H9 (cell line): Measurements from ENCODE around the gene GNGT2. TPM values are rescaled to one million over a fixed set of nuclear protein-coding genes. Genes with fewer than 3 reads are reported as not detected.

Source experiments
- DNase-seq: peaks from one replicate; pipeline ENCODE4 v3.0.0-alpha.2; 2017
- H2AFZ ChIP-seq: one replicate; pipeline ENCODE4 v1.6.1; 2013; ENCODE audit warnings: mild to moderate bottlenecking, low read length, control low read depth, moderate library complexity
- H2AK5ac ChIP-seq: 2 replicates; pipeline ENCODE4 v1.6.1; 2013; ENCODE audit warnings: low read length, control low read depth, mixed read lengths; ENCODE audit not compliant: insufficient read length
- H2BK120ac ChIP-seq: one replicate; pipeline ENCODE4 v1.6.1; 2013; ENCODE audit warnings: low read depth, mild to moderate bottlenecking, low read length, control low read depth, inconsistent platforms; ENCODE audit not compliant: poor library complexity, severe bottlenecking
- H2BK12ac ChIP-seq: 2 replicates; pipeline ENCODE4 v1.6.1; 2013; ENCODE audit warnings: low read length, control low read depth, mixed read lengths, low read depth; ENCODE audit not compliant: insufficient read length
- H2BK15ac ChIP-seq: 2 replicates; pipeline ENCODE4 v1.6.1; 2013; ENCODE audit warnings: low read depth, low read length, control low read depth
- H2BK20ac ChIP-seq: one replicate; pipeline ENCODE4 v1.6.1; 2013; ENCODE audit warnings: low read depth, mild to moderate bottlenecking, low read length, control low read depth, inconsistent platforms; ENCODE audit not compliant: poor library complexity, severe bottlenecking
- H2BK5ac ChIP-seq: 2 replicates; pipeline ENCODE4 v1.6.1; 2013; ENCODE audit warnings: low read length, control low read depth, mixed read lengths; ENCODE audit not compliant: insufficient read length
- H3K14ac ChIP-seq: 2 replicates; pipeline ENCODE4 v1.6.1; 2013; ENCODE audit warnings: low read length, control low read depth; ENCODE audit not compliant: insufficient read depth
- H3K18ac ChIP-seq: 2 replicates; pipeline ENCODE4 v1.6.1; 2013; ENCODE audit warnings: low read depth, mild to moderate bottlenecking, mixed read lengths, low read length, control low read depth; ENCODE audit not compliant: insufficient read length
- H3K23ac ChIP-seq: 2 replicates; pipeline ENCODE4 v1.6.1; 2013; ENCODE audit warnings: low read length, control low read depth, mixed read lengths, low read depth; ENCODE audit not compliant: insufficient read length
- H3K23me2 ChIP-seq: 2 replicates; pipeline ENCODE4 v1.6.1; 2013; ENCODE audit warnings: low read depth, mild to moderate bottlenecking, mixed read lengths, low read length, control low read depth; ENCODE audit not compliant: insufficient read length, poor library complexity, severe bottlenecking
- H3K27ac ChIP-seq: 2 replicates; pipeline ENCODE4 v1.5.1; 2013; ENCODE audit warnings: low read length, control low read depth, mixed read lengths, low read depth; ENCODE audit not compliant: insufficient read length
- H3K27me3 ChIP-seq: 2 replicates; pipeline ENCODE4 v1.6.1; 2013; ENCODE audit warnings: low read length, control low read depth, inconsistent platforms; ENCODE audit not compliant: insufficient read depth
- H3K4ac ChIP-seq: 2 replicates; pipeline ENCODE4 v1.6.1; 2013; ENCODE audit warnings: low read depth, mild to moderate bottlenecking, control low read depth, inconsistent platforms, low read length, moderate library complexity
- H3K4me1 ChIP-seq: 2 replicates; pipeline ENCODE4 v1.6.1; 2013; ENCODE audit warnings: low read length, control low read depth, inconsistent platforms; ENCODE audit not compliant: insufficient read depth
- H3K4me2 ChIP-seq: 2 replicates; pipeline ENCODE4 v1.6.1; 2013; ENCODE audit warnings: low read length, control low read depth, mixed read lengths; ENCODE audit not compliant: insufficient read length, insufficient read depth
- H3K56ac ChIP-seq: 2 replicates; pipeline ENCODE4 v1.6.1; 2013; ENCODE audit warnings: low read depth, mild to moderate bottlenecking, mixed read lengths, low read length, control low read depth; ENCODE audit not compliant: insufficient read length
- H3K79me1 ChIP-seq: 2 replicates; pipeline ENCODE4 v1.6.1; 2013; ENCODE audit warnings: low read depth, mild to moderate bottlenecking, moderate library complexity, low read length, control low read depth, inconsistent platforms; ENCODE audit not compliant: insufficient read depth, poor library complexity, severe bottlenecking
- H3K79me2 ChIP-seq: 2 replicates; pipeline ENCODE4 v1.6.1; 2013; ENCODE audit warnings: low read length, control low read depth, inconsistent platforms; ENCODE audit not compliant: insufficient read depth
- H3K9ac ChIP-seq: 2 replicates; pipeline ENCODE4 v1.6.1; 2013; ENCODE audit warnings: low read length, control low read depth, mixed read lengths; ENCODE audit not compliant: insufficient read length; ENCODE audit errors: extremely low read depth
- H3K9me3 ChIP-seq: one replicate; pipeline ENCODE4 v1.6.1; 2013; ENCODE audit warnings: low read depth, low read length, inconsistent platforms; ENCODE audit not compliant: control insufficient read depth
- H3T11ph ChIP-seq: one replicate; pipeline ENCODE4 v1.6.1; 2013; ENCODE audit warnings: mild to moderate bottlenecking, low read length, control low read depth, inconsistent platforms
- H4K20me1 ChIP-seq: one replicate; pipeline ENCODE4 v1.6.1; 2013; ENCODE audit not compliant: control insufficient read depth, insufficient read length, insufficient read depth
- H4K5ac ChIP-seq: 2 replicates; pipeline ENCODE4 v1.6.1; 2013; ENCODE audit warnings: low read depth, mild to moderate bottlenecking, mixed read lengths, low read length, control low read depth; ENCODE audit not compliant: insufficient read length
- H4K8ac ChIP-seq: replicated peaks from 2 replicates; pipeline ENCODE4 v1.6.1; 2013; ENCODE audit warnings: low read length, control low read depth, mixed read lengths, low read depth; ENCODE audit not compliant: insufficient read length
- H4K91ac ChIP-seq: 2 replicates; pipeline ENCODE4 v1.6.1; 2013; ENCODE audit warnings: low read depth, mild to moderate bottlenecking, moderate library complexity, mixed read lengths, low read length, control low read depth; ENCODE audit not compliant: insufficient read length
- H3K27ac Mint-ChIP-seq, 3 experiments: 2 replicates in 2 of 3; 3 replicates in 1 of 3; pipeline ENCODE4 v1.8.0; 2020 to 2021; ENCODE audit warnings: mixed read lengths in 3 of 3, mild to moderate bottlenecking in 1 of 3, moderate library complexity in 1 of 3
- H3K27me3 Mint-ChIP-seq: 2 replicates; pipeline ENCODE4 v1.8.0; 2021; ENCODE audit warnings: low read depth, mild to moderate bottlenecking, moderate library complexity, mixed read lengths
- H3K36me3 Mint-ChIP-seq, 3 experiments: 2 replicates in 2 of 3; 3 replicates in 1 of 3; pipeline ENCODE4 v1.8.0; 2020 to 2021; ENCODE audit warnings: low read depth in 3 of 3, mixed read lengths in 3 of 3; ENCODE audit not compliant: insufficient read depth in 1 of 3
- H3K4me1 Mint-ChIP-seq, 2 experiments: 2 replicates each; pipeline ENCODE4 v1.8.0; 2020; ENCODE audit warnings: mixed read lengths in 2 of 2
- H3K4me3 Mint-ChIP-seq, 2 experiments: 2 replicates in 1 of 2; 3 replicates in 1 of 2; pipeline ENCODE4 v1.8.0; 2020 to 2021; ENCODE audit warnings: mild to moderate bottlenecking in 2 of 2, mixed read lengths in 2 of 2, moderate library complexity in 1 of 2
- H3K9me3 Mint-ChIP-seq, 2 experiments: 2 replicates in 1 of 2; 3 replicates in 1 of 2; pipeline ENCODE4 v1.8.0; 2020; ENCODE audit warnings: mild to moderate bottlenecking in 2 of 2, mixed read lengths in 2 of 2, moderate library complexity in 1 of 2
- CTCF ChIP-seq: fragments of 200-600 bp; sonication (generic); conservative IDR thresholded peaks from 3 replicates; pipeline ENCODE4 v1.8.0; 2021; ENCODE audit warnings: antibody characterized with exemption, mild to moderate bottlenecking
- WGBS: extraction: QIAGEN DNeasy Blood & Tissue Kit; methylation state at CpG from one replicate; pipeline ENCODE4 v1.1.7; 2013; ENCODE audit warnings: missing lambda C conversion rate, low lambda C conversion rate, mixed read lengths; ENCODE audit not compliant: insufficient read length; ENCODE audit errors: extremely low coverage; 5-methylcytosine and 5-hydroxymethylcytosine counted together
- total RNA-seq: library from RNA; stranded (reverse); gene quantifications from 2 replicates; pipeline ENCODE4 v1.2.1, GENCODE V29; 2021

GNGT2 gene
- total RNA-seq, 1 experiment from 2014 or later: 0.42 TPM

- H3K27ac Mint-ChIP-seq: no peak overlapping the region
- no peaks in the 10 kb centered on the region; a peak in 1 of 7 replicates for H3K36me3 Mint-ChIP-seq
Observed at GRCh38 chr17:49235896-49236295, 25.5 kb upstream of the GNGT2 start.

More at GRCh38 chr17:49235896-49236295, 25.5 kb upstream of the GNGT2 start:
- Histone ChIP-seq H2BK12ac (no peak overlapping the region), H2BK15ac (no peak overlapping the region), H3K9me3 (no peaks in the 10 kb centered on the region), H4K8ac (no peak overlapping the region), H3K79me1 (no peaks in the 10 kb centered on the region), H2BK5ac (no peak overlapping the region), H3K56ac (no peak overlapping the region), H3K23me2 (peaks cover 4% of the 10 kb centered on the region), H2BK120ac (no peak overlapping the region), H2AFZ (no peak overlapping the region), H4K20me1 (no peaks in the 10 kb centered on the region), H3K27me3 (peaks cover 5% of the 10 kb centered on the region; the same call in 1 of the 2 replicates), H3T11ph (no peak overlapping the region), H3K14ac (no peak overlapping the region), H3K4me2 (no peak overlapping the region), H2BK20ac (no peak overlapping the region), H4K5ac (no peak overlapping the region), H3K79me2 (no peaks in the 10 kb centered on the region), H3K9ac (no peak overlapping the region), H3K27ac (no peak overlapping the region), H2AK5ac (no peak overlapping the region), H3K23ac (no peak overlapping the region), H4K91ac (no peak overlapping the region), H3K4me1 (no peaks in the 10 kb centered on the region), H3K18ac (no peak overlapping the region), H3K4ac (no peak overlapping the region)
- WGBS: no CpG with 5 or more reads among the region's 4 CpGs
- DNase-seq: no peak
- TF ChIP-seq CTCF: no peak
- Mint-ChIP-seq H3K27me3 (peaks cover 24% of the 10 kb centered on the region), H3K4me3 (no peak overlapping the region), H3K4me1 (peaks cover 20 to 25% of the 10 kb centered on the region in 2 experiments), H3K9me3 (no peaks in the 10 kb centered on the region)
